Epidermal melanocyte (primary cell): ENCODE results near the gene RIC1.
"Not testable (repeated sequence)": the region's sequence is repeated elsewhere in the genome, so short reads cannot be mapped to it uniquely, and the experiment has no call there.

Experiments
- DNase-seq: peaks from one replicate; pipeline ENCODE4 v3.0.0; 2011; ENCODE audit warnings: low spot score; ENCODE audit not compliant: insufficient read length

RIC1 gene

DNA sequence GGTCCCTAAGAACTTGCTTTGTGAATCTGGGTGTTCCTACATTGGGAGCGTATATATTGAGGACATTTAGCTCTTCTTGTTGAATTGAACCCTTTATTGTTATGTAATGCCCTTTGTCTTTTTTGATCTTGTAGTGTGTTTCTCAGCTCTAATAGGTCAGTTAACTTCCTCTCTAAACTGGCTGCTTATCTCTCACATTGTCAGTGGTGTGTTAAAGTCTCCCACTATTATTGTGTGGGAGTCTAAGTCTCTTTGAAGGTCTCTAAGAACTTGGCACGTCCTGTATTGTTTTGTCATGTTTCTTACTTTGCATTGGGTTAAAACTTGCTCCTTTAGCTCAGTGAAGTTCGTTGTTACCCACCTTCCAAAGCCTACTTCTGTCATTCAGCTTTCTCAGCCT, 36.2 kb downstream of the RIC1 start:
- no peak for DNase-seq

DNA sequence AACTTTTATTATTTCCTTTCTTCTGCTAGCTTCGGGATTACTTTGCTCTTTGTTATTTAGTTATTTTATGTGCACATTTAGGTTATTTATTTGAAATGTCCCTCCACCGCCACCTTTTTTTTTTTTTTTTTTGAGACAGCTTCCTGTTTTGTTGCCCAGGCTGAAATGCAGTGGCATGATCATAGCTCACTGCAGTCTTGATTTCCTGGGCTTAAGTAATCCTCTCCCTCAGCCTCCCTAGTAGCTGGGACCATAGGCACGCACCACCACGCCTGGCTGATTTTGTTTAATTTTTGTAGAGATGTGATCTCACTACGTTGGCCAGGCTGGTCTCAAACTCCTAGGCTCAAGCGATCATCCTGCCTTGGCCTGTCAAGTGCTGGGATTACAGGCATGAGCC, 38.5 kb downstream of the RIC1 start:
- no peak for DNase-seq

DNA sequence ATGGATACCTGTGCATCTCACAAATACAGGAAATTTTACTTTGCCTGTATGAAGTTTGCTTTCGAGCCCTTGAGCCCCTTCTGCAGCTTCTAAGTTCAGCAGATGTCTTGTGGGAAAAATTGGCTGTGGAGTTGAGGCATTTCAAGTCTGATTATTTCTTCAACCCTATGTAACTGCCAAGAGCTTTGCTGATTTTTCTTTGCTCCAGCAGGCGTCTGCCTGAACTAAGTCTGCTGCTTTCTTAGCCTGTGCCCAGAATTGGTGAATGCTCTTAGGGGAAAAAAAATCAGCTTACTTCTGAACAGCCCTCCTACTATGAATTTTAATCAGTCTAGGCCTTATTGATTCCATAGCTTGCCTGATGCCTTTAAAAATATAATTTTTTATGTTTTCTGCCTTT, 41.2 kb downstream of the RIC1 start:
- no peak for DNase-seq

DNA sequence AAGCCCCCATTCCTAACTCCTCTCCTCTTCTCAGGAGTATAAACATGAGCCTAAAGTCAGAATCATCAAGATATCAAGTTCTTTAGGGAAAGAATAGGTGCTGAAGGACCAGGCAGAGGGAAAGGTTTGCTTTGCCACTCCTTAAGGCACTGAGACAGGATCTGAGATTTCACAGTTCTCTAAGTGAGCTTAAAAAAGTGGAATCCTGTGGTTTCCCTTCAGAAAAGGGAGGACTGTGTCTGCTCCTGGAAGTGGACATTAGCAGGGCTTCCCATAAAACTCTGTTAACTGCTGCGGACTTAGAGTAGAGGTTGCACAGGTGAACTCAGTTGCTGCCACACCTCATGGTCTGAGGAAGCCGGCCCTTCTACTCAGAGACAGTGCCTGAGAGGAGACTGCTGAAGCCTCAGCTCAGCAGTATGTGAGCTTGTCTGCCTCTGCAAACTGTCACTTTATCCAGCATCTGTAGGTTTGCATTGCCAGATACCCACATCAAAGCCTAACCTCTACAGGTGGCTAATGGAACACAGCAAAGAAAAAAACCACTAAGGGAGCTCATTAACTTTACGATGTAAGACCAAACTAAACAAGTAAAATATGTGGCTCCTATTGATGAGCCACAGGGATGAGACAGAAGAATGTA, 42.9 kb downstream of the RIC1 start:
- no peak for DNase-seq

DNA sequence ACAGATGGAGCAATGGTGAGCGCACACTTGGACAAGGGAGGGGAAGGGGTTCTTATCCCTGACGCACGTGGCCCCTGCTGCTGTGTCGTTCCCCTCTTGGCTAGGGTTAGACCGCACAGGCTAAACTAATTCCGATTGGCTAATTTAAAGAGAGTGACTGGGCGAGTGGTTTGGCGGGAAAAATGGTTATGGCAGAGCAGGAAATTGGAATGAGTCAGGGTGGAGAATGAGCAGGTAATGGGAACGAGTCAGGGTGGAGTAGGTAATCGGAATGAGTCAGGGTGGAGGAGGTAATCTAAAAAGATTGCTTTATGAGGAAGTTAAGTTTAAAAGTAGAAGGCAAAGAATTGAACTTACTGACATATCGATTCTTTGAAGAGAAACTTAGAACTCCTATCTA, 46.1 kb downstream of the RIC1 start:
- DNase-seq, result not testable (repeated sequence)

DNA sequence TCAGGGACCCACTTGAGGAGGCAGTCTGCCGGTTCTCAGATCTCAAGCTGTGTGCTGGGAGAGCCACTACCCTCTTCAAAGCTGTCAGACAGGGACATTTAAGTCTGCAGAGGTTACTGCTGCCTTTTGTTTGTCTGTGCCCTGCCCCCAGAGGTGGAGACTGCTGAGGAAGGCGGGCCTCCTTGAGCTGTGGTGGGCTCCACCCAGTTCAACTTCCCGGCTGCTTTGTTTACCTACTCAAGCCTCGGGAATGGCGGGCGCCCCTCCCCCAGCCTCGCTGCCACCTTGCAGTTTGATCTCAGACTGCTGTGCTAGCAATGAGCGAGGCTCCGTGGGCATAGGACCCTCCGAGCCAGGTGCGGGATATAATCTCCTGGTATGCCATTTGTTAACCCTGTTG, 54.7 kb downstream of the RIC1 start:
- DNase-seq, result not testable (repeated sequence)

DNA sequence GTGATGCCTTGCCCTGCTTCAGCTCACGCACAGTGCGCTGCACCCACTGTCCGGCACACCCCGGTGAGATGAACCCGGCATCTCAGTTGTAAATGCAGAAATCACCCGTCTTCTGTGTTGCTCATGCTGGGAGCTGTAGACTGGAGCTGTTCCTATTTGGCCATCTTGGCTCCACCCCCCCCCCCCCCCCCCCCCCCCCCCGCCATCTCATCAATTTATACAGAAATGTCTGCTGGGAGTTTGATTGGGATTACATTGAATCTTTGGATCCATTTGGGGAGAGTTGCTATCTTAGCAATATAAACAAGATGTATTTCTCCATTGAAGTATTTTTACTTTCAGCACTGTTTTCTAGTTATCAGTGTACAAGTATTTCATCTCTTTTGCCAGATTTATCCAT, 55.2 kb downstream of the RIC1 start:
- DNase-seq, result no peak

DNA sequence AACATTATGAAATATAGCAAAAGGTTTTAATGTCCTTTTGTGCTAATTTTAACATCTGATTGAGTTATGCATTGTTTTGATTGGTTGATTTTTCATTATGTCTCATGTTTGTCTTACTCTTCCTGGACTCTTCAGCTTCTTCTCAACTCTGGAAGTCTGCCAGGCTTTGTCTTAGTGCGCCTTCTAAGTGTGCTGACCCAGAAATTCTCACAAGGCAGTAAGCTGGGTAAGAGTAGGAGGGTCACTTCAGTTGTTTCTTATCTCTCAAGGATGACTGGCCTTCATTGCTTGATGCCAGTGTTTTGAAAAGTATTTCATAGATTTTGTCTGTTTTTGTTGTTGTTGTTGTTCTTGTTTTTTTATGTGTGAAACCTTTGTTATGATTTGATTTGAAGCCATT, 59.2 kb downstream of the RIC1 start:
- DNase-seq, result no peak

DNA sequence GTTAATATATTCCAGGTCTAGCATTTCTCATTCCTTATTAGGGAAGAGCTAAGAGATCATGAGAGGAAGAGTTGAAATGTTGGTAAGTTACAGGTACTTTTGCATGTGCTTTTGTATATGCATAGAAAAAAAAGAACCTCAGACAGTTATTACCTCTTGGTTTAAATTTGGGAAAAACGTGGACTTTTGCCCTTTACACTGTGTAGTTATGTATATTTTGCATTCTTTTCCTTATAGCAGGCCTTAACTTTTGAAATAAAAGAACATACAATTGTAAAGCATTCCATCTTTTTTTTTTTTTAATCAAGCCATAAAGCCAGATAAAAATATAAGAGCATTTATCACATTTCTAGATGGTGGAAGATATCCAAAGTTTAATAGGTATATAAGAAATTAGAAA, 61.4 kb downstream of the RIC1 start:
- no peak for DNase-seq

DNA sequence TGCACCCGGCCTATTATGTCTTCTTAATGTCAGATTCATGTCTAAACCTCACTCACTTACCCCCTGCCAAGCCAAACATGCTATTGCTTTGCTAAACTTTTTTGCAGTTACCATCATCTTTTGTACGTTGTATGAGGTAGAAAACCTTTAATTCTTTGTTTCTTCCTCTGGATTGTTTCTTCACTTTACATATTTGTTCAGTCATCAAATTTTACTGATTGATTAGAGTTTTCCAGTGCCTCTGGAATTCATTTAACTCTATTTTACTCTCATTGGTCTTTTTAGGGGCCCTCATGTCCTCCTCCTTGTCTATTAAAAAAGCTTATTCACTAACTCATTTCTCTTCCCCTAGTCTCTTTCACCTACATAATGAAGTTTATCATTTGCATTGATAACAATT, 67.0 kb downstream of the RIC1 start:
- DNase-seq, result no peak

DNA sequence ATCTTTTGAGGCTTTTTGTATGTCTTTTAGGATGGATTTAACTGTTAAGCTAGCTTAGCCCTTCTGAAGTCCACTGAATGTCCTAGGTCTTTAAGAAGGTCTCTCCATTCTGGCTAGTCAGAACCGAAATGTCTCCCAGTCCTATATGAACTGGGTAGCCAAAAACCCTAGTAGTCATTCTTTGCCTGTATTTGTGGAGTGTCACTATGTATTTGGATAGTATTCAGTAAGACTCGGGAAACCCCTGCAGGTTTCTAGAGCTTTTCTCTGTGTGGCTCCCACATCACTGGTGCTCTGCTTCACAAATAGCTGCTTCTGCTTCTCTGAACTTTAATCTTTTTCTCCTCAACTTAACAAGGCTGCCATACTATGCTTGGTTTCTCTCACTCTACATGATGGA, 68.0 kb downstream of the RIC1 start:
- DNase-seq, result no peak

DNA sequence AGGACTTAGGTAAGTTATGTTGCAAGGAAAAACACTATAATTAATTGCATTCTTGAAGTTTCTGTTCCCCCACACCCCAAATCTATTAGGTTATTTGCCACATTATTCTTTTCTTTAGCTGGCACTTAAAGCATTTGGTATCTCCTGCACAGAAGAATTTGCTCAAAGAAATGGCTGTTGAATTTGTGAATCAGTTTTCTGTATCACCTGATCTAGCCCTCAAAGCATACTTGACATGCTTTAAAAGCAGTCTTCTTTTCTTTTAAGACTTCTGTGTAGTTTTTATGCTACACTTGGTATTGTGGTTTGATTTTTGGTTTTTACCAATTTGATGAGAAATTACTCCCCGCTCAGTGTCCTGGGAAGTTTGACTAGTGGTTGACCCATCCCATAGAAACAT, 69.1 kb downstream of the RIC1 start:
- no peak for DNase-seq

DNA sequence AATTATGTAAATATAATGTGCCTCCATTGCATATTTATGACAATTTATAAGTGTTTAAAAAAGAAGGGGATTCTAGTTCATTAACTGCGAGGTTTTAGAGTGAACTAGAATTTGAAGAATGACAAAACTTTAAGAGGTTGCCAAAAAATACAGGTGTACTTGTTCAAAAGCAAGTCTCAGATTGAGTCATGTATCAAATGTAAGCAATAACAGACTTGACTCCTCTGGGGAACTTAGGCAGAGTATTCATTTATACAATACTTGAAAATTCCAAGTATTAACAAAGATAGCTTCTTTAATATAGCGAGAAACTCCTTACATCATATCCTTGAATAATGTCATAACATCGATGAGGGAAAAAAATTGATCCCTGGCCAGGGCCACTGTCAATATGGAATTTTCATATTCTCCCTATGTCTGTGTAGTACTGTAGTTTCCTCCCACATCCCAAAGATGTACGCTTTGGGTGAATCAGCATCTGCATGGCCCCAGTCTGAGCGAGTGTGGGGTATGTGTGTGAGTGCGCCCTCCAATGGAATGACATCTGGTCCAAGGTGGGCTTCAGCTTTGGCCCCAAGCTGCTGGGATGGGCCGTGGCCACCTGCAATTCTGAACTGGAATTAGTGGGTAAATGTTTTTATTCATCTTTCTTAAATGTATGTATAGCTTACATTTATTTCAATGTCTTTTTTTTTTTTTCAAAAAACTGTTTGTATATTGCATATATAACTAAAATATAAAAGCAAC, 70.1 kb downstream of the RIC1 start:
- no peak for DNase-seq

DNA sequence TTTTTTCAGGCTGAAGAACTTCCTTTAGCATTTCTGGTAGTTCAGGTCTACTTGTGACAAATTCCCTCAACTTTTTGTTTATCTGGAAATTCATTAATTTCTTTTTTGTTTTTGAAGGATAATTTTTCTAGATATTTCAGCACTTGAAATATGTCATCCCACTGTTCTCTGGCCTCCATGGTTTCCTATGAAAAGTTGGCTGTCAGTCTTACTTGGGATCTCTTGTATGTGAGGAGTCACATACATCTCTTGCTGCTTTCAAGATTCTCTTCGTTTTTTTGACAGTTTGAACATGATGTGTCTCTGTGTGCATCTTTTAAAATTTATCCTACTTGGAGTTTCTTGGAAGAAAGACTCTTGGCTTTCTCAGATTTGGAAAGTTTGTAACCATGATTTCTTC, 79.5 kb downstream of the RIC1 start:
- no peak for DNase-seq

DNA sequence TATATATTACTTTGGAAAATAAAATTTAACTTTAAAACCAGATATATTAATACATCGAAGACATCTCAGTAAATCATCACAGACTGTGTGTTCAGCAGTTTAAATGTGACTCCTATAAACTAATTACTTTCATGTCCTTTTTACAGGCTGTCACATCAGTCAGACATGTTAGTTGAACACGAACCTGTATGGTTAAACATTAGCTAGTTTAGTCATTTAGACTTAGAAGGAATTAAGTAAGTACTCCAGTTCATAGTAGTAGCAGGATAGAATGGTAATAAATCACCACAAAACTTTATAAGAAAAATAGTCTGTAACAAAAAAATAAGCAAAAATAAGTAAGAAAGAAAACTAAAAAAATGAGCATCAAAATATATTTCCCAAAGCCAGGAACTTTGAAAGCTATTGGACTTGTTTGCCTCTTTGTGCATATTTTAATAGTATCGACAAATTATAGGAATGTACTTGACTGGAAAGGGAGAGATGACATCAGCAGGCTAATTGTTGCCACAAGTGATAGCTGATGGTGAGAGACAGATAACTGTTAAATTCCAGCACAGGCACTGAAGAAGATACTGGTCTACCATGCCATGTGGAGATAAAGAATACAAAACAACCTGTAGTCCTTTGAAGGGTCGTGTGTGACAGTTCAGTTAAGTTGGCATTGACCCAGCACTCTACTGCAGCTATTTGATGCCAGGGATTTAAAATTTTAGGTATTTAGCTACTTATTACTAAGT, 83.9 kb downstream of the RIC1 start:
- no peak for DNase-seq

DNA sequence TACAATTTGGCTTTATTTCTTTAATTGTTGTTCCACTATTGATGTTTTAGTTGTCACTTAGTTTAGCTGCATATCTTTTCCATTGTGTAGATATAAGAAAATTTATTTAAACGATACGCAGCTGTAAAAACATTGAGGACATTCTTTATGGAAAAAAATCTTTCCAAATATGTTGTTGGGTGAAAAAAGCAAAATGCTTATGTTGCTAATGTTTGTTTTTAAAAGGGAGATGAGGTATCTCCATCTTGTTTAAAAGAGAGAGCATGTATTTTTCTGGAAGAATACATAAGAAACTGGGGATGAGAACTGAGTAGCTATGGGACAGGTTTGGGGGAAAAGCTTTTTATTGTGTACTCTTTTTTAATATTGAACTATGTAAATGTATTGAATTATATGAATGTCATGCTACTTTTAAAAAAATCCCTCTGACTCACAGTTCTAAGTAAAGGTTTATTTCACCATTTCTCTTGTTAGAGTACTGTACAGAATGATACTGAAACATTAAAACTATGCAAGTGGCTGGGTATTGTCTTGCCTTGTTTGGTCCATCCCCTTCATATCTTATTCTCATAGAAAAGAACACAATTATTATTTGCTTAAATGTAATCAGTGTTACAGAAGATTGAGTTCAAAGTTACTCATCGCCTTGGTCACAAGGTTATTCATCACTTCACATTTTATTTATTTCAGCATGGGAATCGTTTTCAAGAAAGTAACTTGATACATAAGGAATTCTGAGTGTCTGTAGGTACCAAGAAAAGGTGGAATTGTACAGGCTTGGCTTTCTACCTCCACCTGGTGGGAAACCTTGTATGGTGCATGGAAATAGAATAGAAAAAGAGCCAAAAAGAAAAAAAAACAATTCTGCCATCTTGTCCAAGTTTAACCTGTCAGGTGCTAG, 85.8 kb downstream of the RIC1 start:
- no peak for DNase-seq

DNA sequence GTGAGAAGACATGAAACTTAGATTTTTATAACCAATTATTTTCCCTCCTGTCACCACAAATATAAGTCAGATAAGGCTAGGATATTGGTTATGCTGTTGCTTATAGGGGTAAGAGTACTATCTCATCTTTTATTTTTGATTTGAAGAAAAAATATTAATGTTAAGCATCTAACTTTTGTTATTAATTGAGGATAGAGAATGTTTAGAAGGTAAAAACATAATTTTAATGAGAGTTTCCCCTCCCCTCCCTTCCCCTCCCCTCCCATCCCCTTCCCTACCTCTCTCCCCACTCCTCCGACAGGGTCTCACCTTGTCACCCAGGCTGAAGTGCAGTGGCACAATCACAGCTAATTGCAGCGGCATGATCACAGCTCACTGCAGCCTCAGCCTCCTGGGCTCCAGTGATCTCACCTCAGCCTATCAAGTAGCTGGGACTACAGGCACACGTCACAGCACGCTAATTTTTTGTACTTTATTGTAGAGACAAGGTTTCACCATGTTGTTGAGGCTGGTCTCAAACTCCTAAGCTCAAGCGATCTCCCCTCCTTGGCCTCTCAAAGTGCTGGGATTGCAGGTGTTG, 86.7 kb downstream of the RIC1 start:
- DNase-seq, result no peak

DNA sequence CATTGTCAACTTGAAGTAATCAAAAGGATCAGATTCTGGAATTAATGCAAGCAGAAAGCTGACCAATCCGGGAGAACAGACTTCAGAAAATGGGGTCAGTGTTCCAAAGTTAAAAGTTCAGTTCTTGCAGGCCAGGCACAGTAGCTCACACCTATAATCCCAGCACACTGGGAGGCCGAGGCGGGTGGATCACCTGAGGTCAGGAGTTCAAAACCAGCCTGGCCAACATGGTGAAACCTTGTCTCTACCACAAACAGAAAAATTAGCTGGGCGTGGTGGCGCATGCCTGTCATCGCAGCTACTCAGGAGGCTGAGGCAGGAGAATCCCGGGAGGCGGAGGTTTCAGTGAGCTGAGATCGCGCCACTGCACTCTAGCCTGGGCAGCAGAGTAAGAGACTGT, 88.5 kb downstream of the RIC1 start:
- not testable (repeated sequence) for DNase-seq

DNA sequence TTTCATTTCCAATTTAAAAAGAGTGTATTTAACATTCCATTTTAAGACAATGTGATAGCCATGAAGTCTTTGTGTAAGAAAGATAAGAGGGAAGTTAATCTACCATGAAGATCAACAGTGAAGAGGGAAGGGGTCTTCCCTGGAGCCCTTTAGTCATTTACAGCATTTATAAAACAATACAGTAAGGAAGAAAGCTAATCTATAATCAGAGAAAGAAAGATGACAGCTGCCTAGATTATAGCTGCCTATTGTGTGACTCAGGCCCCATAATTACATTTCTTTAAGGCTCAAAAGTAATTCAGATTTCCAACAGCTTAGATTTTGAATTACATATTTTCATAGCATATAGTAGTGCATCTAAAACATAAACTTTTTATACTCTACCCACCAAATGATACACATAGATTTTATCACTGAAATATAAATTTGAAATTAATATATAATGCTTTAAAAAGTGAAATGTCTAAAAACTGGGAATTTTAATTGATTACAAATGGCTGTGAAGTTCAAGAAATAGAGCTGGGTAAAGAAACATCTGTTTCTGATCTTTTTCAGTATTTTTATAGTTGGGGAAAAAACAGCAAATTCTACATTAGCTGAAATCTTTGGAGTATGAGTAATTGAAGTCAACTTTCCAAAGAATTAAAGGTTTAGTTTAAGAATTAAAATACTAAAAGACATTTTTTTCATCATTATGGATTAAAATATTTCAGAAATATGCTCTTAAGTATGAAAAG, 89.6 kb downstream of the RIC1 start:
- DNase-seq, result peak; percentile 30

DNA sequence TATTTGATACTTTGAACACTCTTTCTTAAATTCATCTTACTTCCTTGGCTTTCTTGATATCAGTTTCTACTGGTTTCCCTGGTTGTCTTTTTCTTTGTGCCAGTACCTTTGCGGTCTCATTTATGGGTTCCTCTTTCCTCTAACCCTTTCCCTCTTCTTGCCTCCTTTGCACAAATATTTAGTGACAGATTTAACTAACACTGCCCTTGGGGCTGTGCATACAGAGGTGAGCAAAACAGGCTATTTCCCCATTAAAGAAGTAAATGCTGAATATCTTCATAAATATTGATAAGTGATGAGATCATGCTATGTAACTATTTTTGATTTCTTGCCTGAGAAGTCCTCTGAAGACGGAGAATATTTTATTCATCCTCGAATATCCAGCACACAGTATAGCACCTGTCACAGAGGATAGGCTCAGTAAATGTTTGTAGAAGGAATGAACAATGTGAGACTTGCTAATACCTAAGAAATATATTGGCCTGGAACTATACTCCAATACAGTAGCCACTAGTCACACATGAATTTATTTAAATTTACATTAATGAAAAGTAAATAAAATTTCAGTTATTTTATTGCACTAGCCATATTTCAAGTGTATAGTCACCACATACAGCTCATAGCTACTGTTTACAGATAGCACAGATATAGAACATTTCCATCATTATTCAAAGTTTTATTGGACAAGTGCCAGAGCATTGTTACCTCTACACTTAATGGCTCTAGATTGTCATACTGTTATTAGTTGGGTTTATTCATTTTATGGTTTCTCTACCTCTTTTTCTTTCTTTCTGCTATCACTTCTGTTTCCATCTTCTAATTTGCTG, 90.4 kb downstream of the RIC1 start:
- DNase-seq, result no peak
